Astrocyte of the cerebellum (primary cell): ENCODE data around the gene KIF16B.

Source experiments
- DNase-seq: peaks from one replicate; pipeline ENCODE4 v3.0.0-alpha.2; 2011; ENCODE audit warnings: low read depth
- H3K4me3 ChIP-seq: 2 replicates; pipeline ENCODE4 v1.5.1; 2011; ENCODE audit warnings: mild to moderate bottlenecking, low read depth, low read length, moderate library complexity
- in situ Hi-C: cut with HindIII; loops from 2 replicates; pipeline ENCODE4 v1.10.0; 2017; ENCODE audit warnings: low sequenced_read_pairs
- TF ChIP-seq, protein P1 (sequence below): IDR thresholded peaks from 2 replicates; pipeline ENCODE4 v1.5.1; 2012; ENCODE audit warnings: low read length, low read depth, moderate library complexity, mild to moderate bottlenecking; ENCODE audit errors: missing control alignments

Gene KIF16B

DNA sequence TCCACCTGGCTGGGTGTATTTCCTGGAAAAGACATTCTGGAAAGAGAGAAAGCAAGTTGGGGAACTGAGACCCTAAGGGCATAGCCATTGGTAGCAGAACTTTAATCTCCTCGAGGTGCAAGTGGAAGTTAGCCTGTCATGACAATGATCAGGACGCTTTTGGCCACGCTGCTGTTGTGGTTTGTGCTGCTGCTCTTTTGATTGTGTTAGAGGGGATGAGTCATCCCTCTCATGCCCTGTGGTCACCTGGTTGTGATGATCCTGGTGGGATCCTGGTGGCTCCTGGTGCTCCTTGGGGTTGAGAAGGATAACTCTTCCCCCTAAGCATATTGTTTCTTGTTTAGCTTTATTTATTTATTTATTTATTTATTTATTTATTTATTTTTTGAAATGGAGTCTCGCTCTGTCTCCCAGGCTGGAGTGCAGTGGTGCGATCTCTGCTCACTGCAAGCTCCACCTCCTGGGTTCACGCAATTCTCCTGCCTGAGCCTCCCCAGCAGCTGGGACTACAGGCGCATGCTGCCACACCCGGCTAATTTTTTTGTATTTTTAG lies 350.3 kb downstream of the KIF16B start:
- no peak for DNase-seq
- in situ Hi-C loops = no loop called here
- TF ChIP-seq, protein P1, sequence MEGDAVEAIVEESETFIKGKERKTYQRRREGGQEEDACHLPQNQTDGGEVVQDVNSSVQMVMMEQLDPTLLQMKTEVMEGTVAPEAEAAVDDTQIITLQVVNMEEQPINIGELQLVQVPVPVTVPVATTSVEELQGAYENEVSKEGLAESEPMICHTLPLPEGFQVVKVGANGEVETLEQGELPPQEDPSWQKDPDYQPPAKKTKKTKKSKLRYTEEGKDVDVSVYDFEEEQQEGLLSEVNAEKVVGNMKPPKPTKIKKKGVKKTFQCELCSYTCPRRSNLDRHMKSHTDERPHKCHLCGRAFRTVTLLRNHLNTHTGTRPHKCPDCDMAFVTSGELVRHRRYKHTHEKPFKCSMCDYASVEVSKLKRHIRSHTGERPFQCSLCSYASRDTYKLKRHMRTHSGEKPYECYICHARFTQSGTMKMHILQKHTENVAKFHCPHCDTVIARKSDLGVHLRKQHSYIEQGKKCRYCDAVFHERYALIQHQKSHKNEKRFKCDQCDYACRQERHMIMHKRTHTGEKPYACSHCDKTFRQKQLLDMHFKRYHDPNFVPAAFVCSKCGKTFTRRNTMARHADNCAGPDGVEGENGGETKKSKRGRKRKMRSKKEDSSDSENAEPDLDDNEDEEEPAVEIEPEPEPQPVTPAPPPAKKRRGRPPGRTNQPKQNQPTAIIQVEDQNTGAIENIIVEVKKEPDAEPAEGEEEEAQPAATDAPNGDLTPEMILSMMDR = no peak
- H3K4me3 ChIP-seq = no peak overlapping the region
